ENCODE results near the gene SLC2A13.

Gene SLC2A13

GRCh38 chr12:40010899-40011774, 94.7 kb downstream of the SLC2A13 start:
- 72 to 76% methylated on average over 11 of the region's 11 CpGs for WGBS, 2 experiments
- H3K36me3 ChIP-seq (ENCODE audit: control insufficient read depth, insufficient read depth, low read length), result no peaks in the 10 kb centered on the region
- no peak overlapping the region for H3K4me3 ChIP-seq (ENCODE audit: insufficient read depth, low read depth, low read length)
- H3K27me3 ChIP-seq (ENCODE audit: control insufficient read depth, insufficient read depth, low read length, poor library complexity, severe bottlenecking), result no peaks in the 10 kb centered on the region
- no peaks in the 10 kb centered on the region for H3K4me1 ChIP-seq (ENCODE audit: control insufficient read depth, insufficient read depth, low read length)
- H3K9me3 ChIP-seq (ENCODE audit: control insufficient read depth, low read length), result no peaks in the 10 kb centered on the region
- H3K27ac ChIP-seq (ENCODE audit: insufficient read depth, low read depth, low read length, poor library complexity, severe bottlenecking), result no peak overlapping the region

DNA sequence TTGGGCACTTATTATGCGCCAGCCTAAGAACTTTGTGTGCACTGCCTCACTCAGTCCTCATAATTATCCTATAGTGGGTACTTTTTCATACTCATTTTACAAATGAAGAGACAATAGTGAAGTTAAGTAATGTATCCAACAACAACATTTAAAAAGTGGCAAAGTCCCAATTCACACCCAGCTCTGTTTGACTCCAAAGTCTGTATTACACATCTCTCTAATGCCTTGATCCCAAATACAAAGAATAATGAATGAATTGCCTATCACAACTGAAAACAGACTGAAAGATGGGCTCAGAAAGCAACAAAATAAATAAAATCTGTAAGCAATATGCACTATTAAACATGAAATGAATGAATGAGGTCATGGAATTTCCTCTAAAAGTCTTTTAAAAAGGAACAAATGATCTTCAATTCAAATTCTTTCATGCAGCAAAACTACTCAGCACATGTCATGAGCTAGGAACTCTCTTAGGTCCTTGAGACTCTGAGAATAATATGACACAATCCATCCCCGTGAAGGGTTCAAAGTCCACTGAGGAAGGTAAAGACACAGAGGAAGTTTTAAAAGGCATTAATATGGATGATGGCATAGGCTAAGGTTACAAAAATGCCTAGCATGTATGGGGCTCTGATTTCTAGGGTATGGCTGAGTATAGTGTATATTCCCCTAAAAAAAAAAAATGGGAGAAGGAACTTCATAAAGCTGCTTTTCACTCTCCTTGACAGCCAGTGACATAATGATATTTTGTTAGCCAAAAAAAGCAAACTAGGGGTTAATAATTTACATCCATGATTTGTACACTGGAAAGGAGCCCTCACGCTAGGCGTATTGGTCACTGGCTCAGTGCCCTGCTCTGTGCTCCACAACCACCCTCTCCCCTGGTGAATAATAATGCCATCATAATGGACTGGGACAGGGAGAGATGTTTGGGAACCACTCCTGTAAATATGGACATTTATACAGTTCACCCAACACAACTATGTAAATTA, 103.4 kb downstream of the SLC2A13 start:
- H3K27me3 ChIP-seq (ENCODE audit: control insufficient read depth, insufficient read depth, low read length, poor library complexity, severe bottlenecking), result no peaks in the 10 kb centered on the region
- WGBS, 2 experiments, result 92 to 94% methylated on average over 3 to 4 of the region's 4 CpGs
- H3K27ac ChIP-seq (ENCODE audit: insufficient read depth, low read depth, low read length, poor library complexity, severe bottlenecking), result no peak overlapping the region
- no peaks in the 10 kb centered on the region for H3K9me3 ChIP-seq (ENCODE audit: control insufficient read depth, low read length)
- H3K36me3 ChIP-seq (ENCODE audit: control insufficient read depth, insufficient read depth, low read length), result no peaks in the 10 kb centered on the region
- no peak overlapping the region for H3K4me3 ChIP-seq (ENCODE audit: insufficient read depth, low read depth, low read length)
- no peaks in the 10 kb centered on the region for H3K4me1 ChIP-seq (ENCODE audit: control insufficient read depth, insufficient read depth, low read length)

- Histone ChIP-seq H3K27me3 (ENCODE audit: control insufficient read depth, insufficient read depth, low read length, poor library complexity, severe bottlenecking) (no peaks in the 10 kb centered on the region), H3K27ac (ENCODE audit: insufficient read depth, low read depth, low read length, poor library complexity, severe bottlenecking) (no peak overlapping the region), H3K4me3 (ENCODE audit: insufficient read depth, low read depth, low read length) (no peak overlapping the region), H3K36me3 (ENCODE audit: control insufficient read depth, insufficient read depth, low read length) (no peaks in the 10 kb centered on the region), H3K4me1 (ENCODE audit: control insufficient read depth, insufficient read depth, low read length) (no peaks in the 10 kb centered on the region), H3K9me3 (ENCODE audit: control insufficient read depth, low read length) (no peaks in the 10 kb centered on the region)
Observed at GRCh38 chr12:40001406-40001805, 104.5 kb downstream of the SLC2A13 start.

DNA sequence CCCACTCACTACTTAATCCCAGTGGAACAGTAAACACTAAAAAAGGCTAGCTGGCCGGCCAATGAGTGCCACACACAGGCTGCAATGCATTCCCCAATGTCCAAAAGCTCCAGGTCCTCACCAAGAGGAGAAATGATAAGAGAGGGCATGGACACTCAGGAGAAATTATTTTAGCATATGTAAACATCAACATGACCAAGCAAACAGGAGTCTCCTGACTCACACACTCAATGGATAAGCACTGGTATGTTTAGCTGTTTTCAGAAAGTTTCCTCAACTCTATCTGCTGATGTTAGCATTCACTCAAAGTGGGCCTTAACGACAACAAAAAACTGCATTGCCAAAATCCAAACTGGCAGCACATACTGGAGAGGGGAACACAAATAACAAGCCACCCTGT, 105.0 kb downstream of the SLC2A13 start:
- no peaks in the 10 kb centered on the region for H3K36me3 ChIP-seq (ENCODE audit: control insufficient read depth, insufficient read depth, low read length)
- WGBS, 2 experiments, result 95 to 100% methylated on average over 2 of the region's 2 CpGs
- no peaks in the 10 kb centered on the region for H3K4me1 ChIP-seq (ENCODE audit: control insufficient read depth, insufficient read depth, low read length)
- no peak overlapping the region for H3K4me3 ChIP-seq (ENCODE audit: insufficient read depth, low read depth, low read length)
- H3K9me3 ChIP-seq (ENCODE audit: control insufficient read depth, low read length), result no peaks in the 10 kb centered on the region
- no peaks in the 10 kb centered on the region for H3K27me3 ChIP-seq (ENCODE audit: control insufficient read depth, insufficient read depth, low read length, poor library complexity, severe bottlenecking)
- H3K27ac ChIP-seq (ENCODE audit: insufficient read depth, low read depth, low read length, poor library complexity, severe bottlenecking), result no peak overlapping the region

- H3K27me3 ChIP-seq (ENCODE audit: control insufficient read depth, insufficient read depth, low read length, poor library complexity, severe bottlenecking), result no peaks in the 10 kb centered on the region
- H3K4me1 ChIP-seq (ENCODE audit: control insufficient read depth, insufficient read depth, low read length), result no peaks in the 10 kb centered on the region
- no peak overlapping the region for H3K27ac ChIP-seq (ENCODE audit: insufficient read depth, low read depth, low read length, poor library complexity, severe bottlenecking)
- H3K9me3 ChIP-seq (ENCODE audit: control insufficient read depth, low read length), result no peaks in the 10 kb centered on the region
- WGBS, 2 experiments, result 100% methylated on average over 1 of the region's 1 CpG
- no peaks in the 10 kb centered on the region for H3K36me3 ChIP-seq (ENCODE audit: control insufficient read depth, insufficient read depth, low read length)
- no peak overlapping the region for H3K4me3 ChIP-seq (ENCODE audit: insufficient read depth, low read depth, low read length)
Observed at GRCh38 chr12:39993268-39993667, 112.6 kb downstream of the SLC2A13 start.

DNA sequence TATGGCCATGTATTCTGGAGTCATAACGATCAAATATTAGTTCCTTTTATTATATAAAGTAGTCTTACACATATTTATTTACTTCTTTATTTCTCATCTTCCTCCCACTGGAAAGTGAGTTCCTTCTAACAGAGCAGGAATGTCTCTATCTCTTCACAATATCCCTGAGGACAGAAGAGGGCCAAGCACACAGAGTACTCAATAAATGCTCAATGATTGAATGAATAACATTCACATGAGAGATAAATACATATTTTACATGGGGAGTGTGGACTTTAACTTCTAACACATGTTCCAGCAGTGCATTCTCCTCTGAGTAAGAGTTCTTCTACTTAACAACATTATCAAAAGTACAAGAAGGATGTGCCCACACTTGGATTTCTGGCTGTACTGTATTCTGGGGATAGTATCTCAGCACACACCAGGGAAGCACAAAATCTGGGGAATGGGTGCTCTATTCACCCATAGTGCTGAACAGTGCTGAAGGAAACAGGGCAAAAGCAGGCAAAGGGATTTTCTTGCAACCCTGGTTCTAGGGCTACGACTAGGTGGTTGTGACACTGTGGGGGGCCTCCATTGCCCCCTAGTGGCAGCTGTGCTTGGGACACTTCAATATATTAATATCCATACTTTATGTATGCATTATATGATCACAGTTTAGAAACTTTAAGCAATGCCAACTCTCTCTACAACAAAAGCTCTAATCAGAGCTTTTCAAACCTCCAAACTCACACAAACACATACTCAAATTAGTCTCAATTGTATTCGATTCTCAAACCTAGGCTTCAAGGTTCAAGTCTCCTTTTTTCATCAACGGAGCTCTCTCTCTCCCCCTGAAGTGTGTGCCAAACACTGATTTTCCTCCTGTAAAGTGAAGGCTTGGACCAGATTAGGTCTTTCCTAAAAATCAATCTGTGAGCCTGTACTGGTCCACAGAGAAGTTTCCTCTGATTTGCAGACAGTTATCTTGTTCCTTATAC, 115.5 kb downstream of the SLC2A13 start:
- WGBS, 2 experiments, result 51 to 57% methylated on average over 3 of the region's 4 CpGs
- Histone ChIP-seq H3K36me3 (ENCODE audit: control insufficient read depth, insufficient read depth, low read length) (no peaks in the 10 kb centered on the region), H3K9me3 (ENCODE audit: control insufficient read depth, low read length) (no peaks in the 10 kb centered on the region), H3K27ac (ENCODE audit: insufficient read depth, low read depth, low read length, poor library complexity, severe bottlenecking) (no peak overlapping the region), H3K27me3 (ENCODE audit: control insufficient read depth, insufficient read depth, low read length, poor library complexity, severe bottlenecking) (no peaks in the 10 kb centered on the region), H3K4me1 (ENCODE audit: control insufficient read depth, insufficient read depth, low read length) (no peaks in the 10 kb centered on the region), H3K4me3 (ENCODE audit: insufficient read depth, low read depth, low read length) (no peak overlapping the region)

GRCh38 chr12:39989501-39989900, 116.4 kb downstream of the SLC2A13 start:
- no peak overlapping the region for H3K27ac ChIP-seq (ENCODE audit: insufficient read depth, low read depth, low read length, poor library complexity, severe bottlenecking)
- no peaks in the 10 kb centered on the region for H3K9me3 ChIP-seq (ENCODE audit: control insufficient read depth, low read length)
- no peaks in the 10 kb centered on the region for H3K4me1 ChIP-seq (ENCODE audit: control insufficient read depth, insufficient read depth, low read length)
- H3K27me3 ChIP-seq (ENCODE audit: control insufficient read depth, insufficient read depth, low read length, poor library complexity, severe bottlenecking), result no peaks in the 10 kb centered on the region
- no peak overlapping the region for H3K4me3 ChIP-seq (ENCODE audit: insufficient read depth, low read depth, low read length)
- H3K36me3 ChIP-seq (ENCODE audit: control insufficient read depth, insufficient read depth, low read length), result no peaks in the 10 kb centered on the region
- 85 to 100% methylated on average over 1 of the region's 1 CpG for WGBS, 2 experiments

GRCh38 chr12:39988574-39988973, 117.3 kb downstream of the SLC2A13 start:
- H3K4me1 ChIP-seq (ENCODE audit: control insufficient read depth, insufficient read depth, low read length), result no peaks in the 10 kb centered on the region
- 93 to 97% methylated on average over 2 of the region's 2 CpGs for WGBS, 2 experiments
- H3K9me3 ChIP-seq (ENCODE audit: control insufficient read depth, low read length), result no peaks in the 10 kb centered on the region
- no peaks in the 10 kb centered on the region for H3K27me3 ChIP-seq (ENCODE audit: control insufficient read depth, insufficient read depth, low read length, poor library complexity, severe bottlenecking)
- H3K36me3 ChIP-seq (ENCODE audit: control insufficient read depth, insufficient read depth, low read length), result no peaks in the 10 kb centered on the region
- no peak overlapping the region for H3K27ac ChIP-seq (ENCODE audit: insufficient read depth, low read depth, low read length, poor library complexity, severe bottlenecking)
- H3K4me3 ChIP-seq (ENCODE audit: insufficient read depth, low read depth, low read length), result no peak overlapping the region

GRCh38 chr12:39986674-39987073, 119.2 kb downstream of the SLC2A13 start:
- Histone ChIP-seq H3K4me3 (ENCODE audit: insufficient read depth, low read depth, low read length) (no peak overlapping the region), H3K27me3 (ENCODE audit: control insufficient read depth, insufficient read depth, low read length, poor library complexity, severe bottlenecking) (no peaks in the 10 kb centered on the region), H3K9me3 (ENCODE audit: control insufficient read depth, low read length) (no peaks in the 10 kb centered on the region), H3K4me1 (ENCODE audit: control insufficient read depth, insufficient read depth, low read length) (no peaks in the 10 kb centered on the region), H3K36me3 (ENCODE audit: control insufficient read depth, insufficient read depth, low read length) (no peaks in the 10 kb centered on the region), H3K27ac (ENCODE audit: insufficient read depth, low read depth, low read length, poor library complexity, severe bottlenecking) (no peak overlapping the region)
- WGBS, 2 experiments, result 96% methylated on average over 2 of the region's 2 CpGs
